Kidney (tissue), 14 donors: ENCODE measurements around the gene SPATS2L. TPM values are rescaled to one million over a fixed set of nuclear protein-coding genes. Genes with fewer than 3 reads are reported as not detected.

ENCODE experiments used
- DNase-seq, 5 donors: peaks; one replicate each; pipeline ENCODE4 v3.0.0-alpha.2; 2013 to 2020
- FAIRE-seq: peaks from 2 replicates; lab custom pipeline; 2012; peaks lifted over from hg19 to GRCh38; lab: Jason Lieb, UNC
- H3K27ac ChIP-seq, 2 donors: one replicate each; pipeline ENCODE4 v1.7.0; 2013; ENCODE audit warnings: low read depth in 2 of 2, low read length in 2 of 2, inconsistent platforms in 1 of 2
- H3K27me3 ChIP-seq: one replicate; pipeline ENCODE4 v1.7.1; 2013; ENCODE audit warnings: low read length, inconsistent platforms; ENCODE audit not compliant: control insufficient read depth, insufficient read depth
- H3K36me3 ChIP-seq, 3 donors: one replicate each; pipeline versions ENCODE4 v1.7.0 to v1.7.1; 2013; ENCODE audit warnings: low read length in 3 of 3, control low read depth in 1 of 3, inconsistent platforms in 1 of 3; ENCODE audit not compliant: insufficient read depth in 3 of 3, control insufficient read depth in 2 of 3
- H3K4me1 ChIP-seq, 3 donors: one replicate each; pipeline versions ENCODE4 v1.7.0 to v1.7.1; 2013; ENCODE audit warnings: low read length in 3 of 3, inconsistent platforms in 1 of 3, low read depth in 1 of 3; ENCODE audit not compliant: control insufficient read depth in 2 of 3, insufficient read depth in 2 of 3
- H3K4me3 ChIP-seq, 3 donors: one replicate each; pipeline versions ENCODE4 v1.7.0 to v1.8.1; 2013; ENCODE audit warnings: low read length in 3 of 3, control low read depth in 1 of 3, inconsistent platforms in 1 of 3
- H3K9ac ChIP-seq, 3 donors: one replicate each; pipeline versions ENCODE4 v1.7.0 to v1.7.1; 2013; ENCODE audit warnings: low read length in 3 of 3, control low read depth in 1 of 3, inconsistent platforms in 1 of 3
- H3K9me3 ChIP-seq, 3 donors: one replicate each; pipeline versions ENCODE4 v1.7.0 to v1.7.1; 2013; ENCODE audit warnings: low read length in 3 of 3, control low read depth in 1 of 3, inconsistent platforms in 1 of 3; ENCODE audit not compliant: control insufficient read depth in 2 of 3, insufficient read depth in 1 of 3
- CTCF ChIP-seq: IDR thresholded peaks from 3 replicates; pipeline ENCODE4 v1.5.1; 2012; ENCODE audit warnings: mild to moderate bottlenecking, moderate library complexity, borderline replicate concordance; ENCODE audit not compliant: insufficient read depth; ENCODE audit errors: extremely low read depth
- intact Hi-C: fragments of 100-400 bp; cut with DNase I; formaldehyde crosslinking; loops from one replicate; pipeline ENCODE4 v1.11.1; 2022
- polyA plus RNA-seq: library from polyadenylated mRNA; stranded (reverse); fragments of 350-450 nt; fragmentation: Illumina TruSeq; extraction: RNeasy Lipid Tissue Mini Kit (QIAGEN cat#74804); gene quantifications from one replicate; pipeline ENCODE4 v1.2.3, GENCODE V29; 2014; ENCODE audit warnings: low read depth, low replicate concordance; ENCODE audit not compliant: insufficient read depth
- total RNA-seq: library from RNA; stranded (reverse); fragmentation: NEBNext Ultra II Directional; extraction: Animal tissue kit (Norgen Biotek cat#: 25700); gene quantifications from one replicate; pipeline ENCODE4 v1.2.1, GENCODE V29; 2021
- donor health status: control.
- donor health status: control.
- donor health status: control.
- donor health status: control.
- donor health status: control.
- donor health status: DM: yes; HTN: yes; CAD: no.
- donor health status: Normal renal cell carcinoma (clear cell type).

SPATS2L gene
- total and polyA plus RNA-seq, 2 donors from 2014 or later, result 86.1 to 166 TPM

- H3K27ac ChIP-seq, result no peak overlapping the region
- TF ChIP-seq CTCF, result no peak
- H3K4me3 ChIP-seq, result no peak overlapping the region
- H3K9me3 ChIP-seq, result no peaks in the 10 kb centered on the region
- no peaks in the 10 kb centered on the region for H3K36me3 ChIP-seq
- H3K27me3 ChIP-seq, result no peaks in the 10 kb centered on the region
- H3K9ac ChIP-seq, result no peak overlapping the region
- DNase-seq (no peak), FAIRE-seq (no peak)
- H3K4me1 ChIP-seq, result no peaks in the 10 kb centered on the region
- intact Hi-C loops, result no loop called here
Observed at GRCh38 chr2:200263279-200263678, 43.2 kb upstream of the SPATS2L start.

- Histone ChIP-seq H3K4me3 (no peak overlapping the region), H3K9me3 (no peaks in the 10 kb centered on the region), H3K27me3 (no peaks in the 10 kb centered on the region), H3K9ac (no peak overlapping the region), H3K36me3 (no peaks in the 10 kb centered on the region), H3K27ac (no peak overlapping the region), H3K4me1 (no peaks in the 10 kb centered on the region)
- intact Hi-C loops, result no loop called here
- TF ChIP-seq CTCF, result no peak
- FAIRE-seq (no peak), DNase-seq (no peak)
Observed at GRCh38 chr2:200264631-200265030, 41.9 kb upstream of the SPATS2L start.

GRCh38 chr2:200266406-200266805 is 40.1 kb upstream of the SPATS2L start:
- intact Hi-C loops, result no loop called here
- no peak for FAIRE-seq
- no peaks in the 10 kb centered on the region for H3K4me1 ChIP-seq

More at GRCh38 chr2:200266406-200266805, 40.1 kb upstream of the SPATS2L start:
- H3K36me3 ChIP-seq, result no peaks in the 10 kb centered on the region
- no peaks in the 10 kb centered on the region for H3K27me3 ChIP-seq
- H3K9me3 ChIP-seq, result no peaks in the 10 kb centered on the region
- no peak overlapping the region for H3K27ac ChIP-seq
- no peak for DNase-seq
- H3K9ac ChIP-seq, result no peak overlapping the region
- TF ChIP-seq CTCF, result no peak
- no peak overlapping the region for H3K4me3 ChIP-seq
